HL-60 (cell line): ENCODE results near the gene NRF1.

ENCODE experiments used
- DNase-seq, 2 experiments: peaks; one replicate each; pipeline ENCODE4 v3.0.0-alpha.2; 2010 to 2020; ENCODE audit warnings: low read depth in 1 of 2, low spot score in 1 of 2
- H3K27ac ChIP-seq: fragments of 250-450 bp; sonication (Bioruptor Pico); replicated peaks from 2 replicates; pipeline ENCODE4 v1.5.1; 2020; ENCODE audit warnings: mild to moderate bottlenecking, moderate library complexity
- H3K27me3 ChIP-seq: fragments of 250-450 bp; sonication (Bioruptor Pico); 2 replicates; pipeline ENCODE4 v1.5.1; 2021; ENCODE audit warnings: mild to moderate bottlenecking, moderate library complexity; ENCODE audit not compliant: insufficient read depth, poor library complexity, severe bottlenecking
- H3K4me3 ChIP-seq: replicated peaks from 2 replicates; pipeline ENCODE4 v1.5.1; 2011; ENCODE audit warnings: mild to moderate bottlenecking, control low read depth, low read length; ENCODE audit not compliant: insufficient read depth
- CTCF ChIP-seq: IDR thresholded peaks from one replicate; pipeline ENCODE4 v1.5.1; 2011; ENCODE audit warnings: low read length, control low read depth, inconsistent platforms; ENCODE audit not compliant: insufficient read depth
- GABPA ChIP-seq: IDR thresholded peaks from 2 replicates; pipeline ENCODE4 v1.6.1; 2012; ENCODE audit warnings: low read depth
- POLR2AphosphoS5 ChIP-seq: IDR thresholded peaks from 2 replicates; pipeline ENCODE4 v1.6.1; 2012; ENCODE audit warnings: low read depth
- REST ChIP-seq: IDR thresholded peaks from 2 replicates; pipeline ENCODE4 v1.6.1; 2012; ENCODE audit warnings: low read depth; ENCODE audit not compliant: insufficient replicate concordance
- SPI1 ChIP-seq: IDR thresholded peaks from 2 replicates; pipeline ENCODE4 v1.6.1; 2012; ENCODE audit warnings: low read depth, mild to moderate bottlenecking, borderline replicate concordance

Gene NRF1

GRCh38 chr7:129774871-129775694 is 163.6 kb downstream of the NRF1 start:
- Histone ChIP-seq H3K27me3 (peaks cover 33% of the 10 kb centered on the region), H3K27ac (no peak overlapping the region), H3K4me3 (no peak overlapping the region)
- no peak for DNase-seq
- TF ChIP-seq CTCF = no peak
- TF ChIP-seq SPI1 = no peak
- TF ChIP-seq POLR2AphosphoS5 = no peak
- no peak for TF ChIP-seq REST
- no peak for TF ChIP-seq GABPA

GRCh38 chr7:129775695-129776361 is 164.3 kb downstream of the NRF1 start:
- Histone ChIP-seq H3K27me3 (peaks cover 39% of the 10 kb centered on the region), H3K27ac (no peak overlapping the region), H3K4me3 (no peak overlapping the region)
- TF ChIP-seq CTCF (no peak), POLR2AphosphoS5 (no peak), REST (no peak), SPI1 (no peak), GABPA (no peak)
- no peak for DNase-seq

- H3K4me3 ChIP-seq = no peak overlapping the region
- H3K27me3 ChIP-seq = peaks cover 44% of the 10 kb centered on the region
- TF ChIP-seq REST (no peak), CTCF (no peak), GABPA (no peak), SPI1 (no peak), POLR2AphosphoS5 (no peak)
- H3K27ac ChIP-seq = no peak overlapping the region
- DNase-seq = no peak
Measured at GRCh38 chr7:129776362-129776722, 164.8 kb downstream of the NRF1 start.
